SU-DHL-6 (cell line): Measurements from ENCODE around the gene DIS3L2.

ENCODE experiments used
- H2AFZ ChIP-seq: fragments of 200-600 bp; sonication (generic); 2 replicates; pipeline ENCODE4 v1.6.1; 2014; ENCODE audit warnings: low read depth, mild to moderate bottlenecking, moderate library complexity, mixed read lengths, antibody characterized with exemption, low read length; ENCODE audit not compliant: severe bottlenecking
- H3F3A ChIP-seq: fragments of 200-600 bp; shearing (Covaris generic); 2 replicates; pipeline ENCODE4 v1.6.0; 2016; ENCODE audit warnings: antibody characterized with exemption, mild to moderate bottlenecking; ENCODE audit not compliant: insufficient read depth
- H3K27ac ChIP-seq: fragments of 200-600 bp; sonication (generic); 2 replicates; pipeline ENCODE4 v1.5.1; 2016; ENCODE audit warnings: low read depth, mild to moderate bottlenecking, low read length, moderate library complexity, mixed read lengths
- H3K27me3 ChIP-seq: fragments of 200-600 bp; sonication (generic), shearing (Covaris generic); 2 replicates; pipeline ENCODE4 v1.6.0; 2014; ENCODE audit warnings: mild to moderate bottlenecking, low read length
- H3K36me3 ChIP-seq: fragments of 200-600 bp; sonication (generic); 2 replicates; pipeline ENCODE4 v1.6.1; 2014; ENCODE audit warnings: mild to moderate bottlenecking, low read length, mixed read lengths
- H3K4me2 ChIP-seq: fragments of 300-600, 200-600 bp; shearing (Covaris generic), sonication (generic); 2 replicates; pipeline ENCODE4 v1.6.0; 2014; ENCODE audit warnings: low read length, low read depth, mild to moderate bottlenecking; ENCODE audit not compliant: poor library complexity, severe bottlenecking
- H3K4me3 ChIP-seq: fragments of 200-600 bp; sonication (generic); 2 replicates; pipeline ENCODE4 v1.5.1; 2014; ENCODE audit warnings: antibody characterized with exemption, low read length, mild to moderate bottlenecking, mixed read lengths; ENCODE audit not compliant: insufficient read depth, poor library complexity, severe bottlenecking
- H3K79me2 ChIP-seq: fragments of 200-600 bp; sonication (generic); 2 replicates; pipeline ENCODE4 v1.6.1; 2014; ENCODE audit warnings: mild to moderate bottlenecking, low read length, moderate library complexity; ENCODE audit not compliant: insufficient read depth
- H3K9ac ChIP-seq: fragments of 200-600 bp; sonication (generic); 2 replicates; pipeline ENCODE4 v1.7.0; 2014; ENCODE audit warnings: mild to moderate bottlenecking, low read length
- H3K9me2 ChIP-seq: fragments of 200-600 bp; sonication (generic); replicated peaks from 2 replicates; pipeline ENCODE4 v1.6.1; 2014; ENCODE audit warnings: low read length; ENCODE audit not compliant: insufficient read depth
- H3K9me3 ChIP-seq: fragments of 200-600 bp; sonication (generic); 2 replicates; pipeline ENCODE4 v1.6.1; 2014; ENCODE audit warnings: low read length, mixed read lengths; ENCODE audit not compliant: insufficient read depth
- H4K20me1 ChIP-seq: fragments of 200-600 bp; sonication (generic); 2 replicates; pipeline ENCODE4 v1.6.1; 2014; ENCODE audit warnings: low read depth, mild to moderate bottlenecking, antibody characterized with exemption, low read length, moderate library complexity, mixed read lengths
- CTCF ChIP-seq: fragments of 200-600 bp; sonication (generic); IDR thresholded peaks from one replicate; pipeline ENCODE4 v1.5.1; 2017; ENCODE audit warnings: antibody characterized with exemption, mild to moderate bottlenecking, low read length, moderate library complexity; ENCODE audit not compliant: insufficient read depth, poor library complexity, severe bottlenecking
- EZH2phosphoT487 ChIP-seq: fragments of 200-600 bp; sonication (generic), shearing (Covaris generic); conservative IDR thresholded peaks from 2 replicates; pipeline ENCODE4 v1.6.1; 2018; ENCODE audit warnings: mild to moderate bottlenecking, antibody characterized with exemption, low read length, moderate library complexity, mixed read lengths

Gene DIS3L2

GRCh38 chr2:232261776-232262175 is 300.3 kb downstream of the DIS3L2 start:
- no peaks in the 10 kb centered on the region for H3K79me2 ChIP-seq
- no peak overlapping the region for H2AFZ ChIP-seq
- no peaks in the 10 kb centered on the region for H3K27me3 ChIP-seq
- H3K9ac ChIP-seq = no peak overlapping the region
- H3K4me3 ChIP-seq = no peak overlapping the region
- no peaks in the 10 kb centered on the region for H4K20me1 ChIP-seq
- H3F3A ChIP-seq = no peaks in the 10 kb centered on the region
- H3K36me3 ChIP-seq = no peaks in the 10 kb centered on the region
- TF ChIP-seq EZH2phosphoT487 (no peak), CTCF (no peak)
- H3K27ac ChIP-seq = no peak overlapping the region
- H3K9me3 ChIP-seq = no peaks in the 10 kb centered on the region
- H3K9me2 ChIP-seq = no peaks in the 10 kb centered on the region
- no peak overlapping the region for H3K4me2 ChIP-seq

- no peak overlapping the region for H3K9ac ChIP-seq
- no peaks in the 10 kb centered on the region for H4K20me1 ChIP-seq
- no peaks in the 10 kb centered on the region for H3K27me3 ChIP-seq
- no peak overlapping the region for H2AFZ ChIP-seq
- TF ChIP-seq EZH2phosphoT487 (no peak), CTCF (no peak)
- no peaks in the 10 kb centered on the region for H3K79me2 ChIP-seq
- no peaks in the 10 kb centered on the region for H3K9me3 ChIP-seq
- no peak overlapping the region for H3K27ac ChIP-seq
- H3K4me3 ChIP-seq = no peak overlapping the region
- no peak overlapping the region for H3K4me2 ChIP-seq
- no peaks in the 10 kb centered on the region for H3K36me3 ChIP-seq
- H3K9me2 ChIP-seq = no peaks in the 10 kb centered on the region
- no peaks in the 10 kb centered on the region for H3F3A ChIP-seq
These were observed 301.8 kb downstream of the DIS3L2 start for GRCh38 chr2:232263295-232263694.

- H3K79me2 ChIP-seq = no peaks in the 10 kb centered on the region
- no peaks in the 10 kb centered on the region for H4K20me1 ChIP-seq
- H2AFZ ChIP-seq = no peak overlapping the region
- H3K9me2 ChIP-seq = no peaks in the 10 kb centered on the region
- no peaks in the 10 kb centered on the region for H3K27me3 ChIP-seq
- no peak overlapping the region for H3K27ac ChIP-seq
- no peak overlapping the region for H3K4me2 ChIP-seq
- H3K36me3 ChIP-seq = no peaks in the 10 kb centered on the region
- TF ChIP-seq EZH2phosphoT487 (no peak), CTCF (no peak)
- H3K9ac ChIP-seq = no peak overlapping the region
- H3K9me3 ChIP-seq = no peaks in the 10 kb centered on the region
- H3F3A ChIP-seq = no peaks in the 10 kb centered on the region
- no peak overlapping the region for H3K4me3 ChIP-seq
These were observed 302.6 kb downstream of the DIS3L2 start for GRCh38 chr2:232264081-232264480.

- Histone ChIP-seq H3K27me3 (no peaks in the 10 kb centered on the region), H3K9me2 (no peaks in the 10 kb centered on the region), H3K9me3 (no peaks in the 10 kb centered on the region), H2AFZ (no peak overlapping the region), H3K4me2 (no peak overlapping the region), H3K9ac (no peak overlapping the region), H4K20me1 (no peaks in the 10 kb centered on the region), H3K79me2 (no peaks in the 10 kb centered on the region), H3K4me3 (no peak overlapping the region), H3K36me3 (no peaks in the 10 kb centered on the region), H3F3A (no peaks in the 10 kb centered on the region), H3K27ac (no peak overlapping the region)
- TF ChIP-seq EZH2phosphoT487 = no peak
- TF ChIP-seq CTCF = no peak
These were observed 303.8 kb downstream of the DIS3L2 start for GRCh38 chr2:232265329-232265728.
